WI38 (cell line): Measurements from ENCODE around the gene C11orf91.
A peak's percentile ranks its signal among the peaks of the same experiment; 100 is the strongest.

ENCODE experiments used
- H3K4me3 ChIP-seq: 2 replicates; pipeline ENCODE4 v1.5.1; 2011; ENCODE audit warnings: low read depth, mild to moderate bottlenecking, control low read depth, low read length
- CTCF ChIP-seq: IDR thresholded peaks from 2 replicates; pipeline ENCODE4 v1.5.1; 2012; ENCODE audit warnings: low read depth, mild to moderate bottlenecking, control low read depth, low read length

C11orf91 gene

GRCh38 chr11:33706966-33707365 lies 6.3 kb upstream of the C11orf91 start:
- H3K4me3 ChIP-seq: no peak overlapping the region

GRCh38 chr11:33706546-33706945 lies 5.9 kb upstream of the C11orf91 start:
- TF ChIP-seq CTCF: no peak
- H3K4me3 ChIP-seq: no peak overlapping the region

More at GRCh38 chr11:33706966-33707365, 6.3 kb upstream of the C11orf91 start:
- TF ChIP-seq CTCF: no peak

GRCh38 chr11:33704240-33705002 lies 3.8 kb upstream of the C11orf91 start:
- no peak overlapping the region for H3K4me3 ChIP-seq
- TF ChIP-seq CTCF: no peak

GRCh38 chr11:33703788-33704187 lies 3.2 kb upstream of the C11orf91 start:
- no peak overlapping the region for H3K4me3 ChIP-seq
- no peak for TF ChIP-seq CTCF

GRCh38 chr11:33703234-33703633 lies 2.6 kb upstream of the C11orf91 start:
- no peak for TF ChIP-seq CTCF
- no peak overlapping the region for H3K4me3 ChIP-seq

- TF ChIP-seq CTCF: no peak
- H3K4me3 ChIP-seq: peak overlapping the region; percentile 51
These were observed 940 bp upstream of the C11orf91 start for GRCh38 chr11:33701302-33702230.
